H1 (cell line): ENCODE measurements around the gene ARHGEF1. TPM values are rescaled to one million over a fixed set of nuclear protein-coding genes. Genes with fewer than 3 reads are reported as not detected.

Experiments
- CBX8 ChIP-seq: fragments of 300-800, 300-1000 bp; sonication (generic); IDR thresholded peaks from 2 replicates; pipeline ENCODE4 v1.7.1; 2016; ENCODE audit warnings: low read depth, low read length, borderline replicate concordance
- CHD7 ChIP-seq: fragments of 300-600 bp; sonication (generic); IDR thresholded peaks from 2 replicates; pipeline ENCODE4 v1.7.1; 2012; ENCODE audit warnings: low read length, moderate library complexity, mild to moderate bottlenecking, inconsistent platforms; ENCODE audit not compliant: insufficient replicate concordance
- GABPA ChIP-seq: IDR thresholded peaks from 2 replicates; pipeline ENCODE4 v1.6.1; 2011; ENCODE audit warnings: mild to moderate bottlenecking, low read length, moderate library complexity, borderline replicate concordance; ENCODE audit not compliant: insufficient read depth
- HDAC2 ChIP-seq, 2 experiments: fragments of 300-600 bp in 1 of 2; sonication (generic) in 1 of 2; IDR thresholded peaks; 2 replicates each; pipeline ENCODE4 v1.6.1; 2011 to 2012; ENCODE audit warnings: low read depth in 2 of 2, low read length in 2 of 2, mild to moderate bottlenecking in 2 of 2, moderate library complexity in 2 of 2, borderline replicate concordance in 1 of 2, inconsistent platforms in 1 of 2
- polyA plus RNA-seq, 7 experiments: library from polyadenylated mRNA; depleted of rRNA in 3 of 7; stranded (reverse) in 5 of 7; unstranded in 2 of 7; fragments of >200 nt in 5 of 7; fragments of 200-250 nt in 2 of 7; gene quantifications; 1 replicate in 5 of 7; 2 replicates in 1 of 7; 4 replicates in 1 of 7; pipeline versions ENCODE4 v1.2.1 to v1.2.3, GENCODE V29; 2011 to 2013; ENCODE audit warnings: missing spikeins in 2 of 7, mixed read lengths in 2 of 7
- total RNA-seq: library from RNA; stranded (reverse); fragmentation: NEBNext Ultra II Directional; extraction: Animal tissue kit (Norgen Biotek cat#: 25700); gene quantifications from 2 replicates; pipeline ENCODE4 v1.2.1, GENCODE V29; 2021

ARHGEF1 gene
- total and polyA plus RNA-seq, 2 of the 8 experiments (the other 6 are each of a cell fraction or from before 2014, with no cell fraction given): 23.0 to 49.0 TPM

- TF ChIP-seq CHD7: no peak
- no peak for TF ChIP-seq HDAC2 (IDR thresholded peaks at IDR 0.05; ENCODE audit: borderline replicate concordance in 1 of 2, low read depth in 2 of 2, low read length in 2 of 2)
- no peak for TF ChIP-seq CBX8
- no peak for TF ChIP-seq GABPA
These were observed 3.2 kb upstream of the ARHGEF1 start (continued) for GRCh38 chr19:41879670-41880328.
